ENCODE measurements around the gene E2F6.
"Not testable (repeated sequence)": the region's sequence is repeated elsewhere in the genome, so short reads cannot be mapped to it uniquely, and the experiment has no call there.

DNA sequence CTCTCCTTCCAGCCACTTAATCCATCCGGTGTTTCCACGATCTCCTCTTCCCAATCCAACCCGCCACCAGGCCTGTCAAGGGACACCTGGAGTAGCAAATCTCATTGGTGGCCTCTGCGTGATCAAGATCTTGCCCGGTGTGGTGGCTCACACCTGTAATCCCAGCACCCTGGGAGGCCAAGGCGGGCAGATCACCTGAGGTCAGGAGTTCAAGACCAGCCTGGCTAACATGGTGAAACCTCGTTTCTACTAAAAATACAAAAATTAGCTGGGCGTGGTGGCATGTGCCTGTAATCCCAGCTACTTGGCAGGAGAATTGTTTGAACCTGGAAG, 60.9 kb downstream of the E2F6 start:
- TF ChIP-seq, protein P1, sequence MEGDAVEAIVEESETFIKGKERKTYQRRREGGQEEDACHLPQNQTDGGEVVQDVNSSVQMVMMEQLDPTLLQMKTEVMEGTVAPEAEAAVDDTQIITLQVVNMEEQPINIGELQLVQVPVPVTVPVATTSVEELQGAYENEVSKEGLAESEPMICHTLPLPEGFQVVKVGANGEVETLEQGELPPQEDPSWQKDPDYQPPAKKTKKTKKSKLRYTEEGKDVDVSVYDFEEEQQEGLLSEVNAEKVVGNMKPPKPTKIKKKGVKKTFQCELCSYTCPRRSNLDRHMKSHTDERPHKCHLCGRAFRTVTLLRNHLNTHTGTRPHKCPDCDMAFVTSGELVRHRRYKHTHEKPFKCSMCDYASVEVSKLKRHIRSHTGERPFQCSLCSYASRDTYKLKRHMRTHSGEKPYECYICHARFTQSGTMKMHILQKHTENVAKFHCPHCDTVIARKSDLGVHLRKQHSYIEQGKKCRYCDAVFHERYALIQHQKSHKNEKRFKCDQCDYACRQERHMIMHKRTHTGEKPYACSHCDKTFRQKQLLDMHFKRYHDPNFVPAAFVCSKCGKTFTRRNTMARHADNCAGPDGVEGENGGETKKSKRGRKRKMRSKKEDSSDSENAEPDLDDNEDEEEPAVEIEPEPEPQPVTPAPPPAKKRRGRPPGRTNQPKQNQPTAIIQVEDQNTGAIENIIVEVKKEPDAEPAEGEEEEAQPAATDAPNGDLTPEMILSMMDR (IDR thresholded peaks at IDR 0.05), result not testable (repeated sequence)
- TF ChIP-seq EP300, POLR2AphosphoS5, POLR2A (IDR thresholded peaks at IDR 0.05): not testable (repeated sequence)
